ENCODE measurements around the gene WDR5B. TPM values are rescaled to one million over a fixed set of nuclear protein-coding genes. Genes with fewer than 3 reads are reported as not detected.

WDR5B gene
- total and polyA plus RNA-seq, 2 donors (not counting 3 experiments of a cell fraction or from before 2014, with no cell fraction given) = 1.8 to 3.7 TPM

DNA sequence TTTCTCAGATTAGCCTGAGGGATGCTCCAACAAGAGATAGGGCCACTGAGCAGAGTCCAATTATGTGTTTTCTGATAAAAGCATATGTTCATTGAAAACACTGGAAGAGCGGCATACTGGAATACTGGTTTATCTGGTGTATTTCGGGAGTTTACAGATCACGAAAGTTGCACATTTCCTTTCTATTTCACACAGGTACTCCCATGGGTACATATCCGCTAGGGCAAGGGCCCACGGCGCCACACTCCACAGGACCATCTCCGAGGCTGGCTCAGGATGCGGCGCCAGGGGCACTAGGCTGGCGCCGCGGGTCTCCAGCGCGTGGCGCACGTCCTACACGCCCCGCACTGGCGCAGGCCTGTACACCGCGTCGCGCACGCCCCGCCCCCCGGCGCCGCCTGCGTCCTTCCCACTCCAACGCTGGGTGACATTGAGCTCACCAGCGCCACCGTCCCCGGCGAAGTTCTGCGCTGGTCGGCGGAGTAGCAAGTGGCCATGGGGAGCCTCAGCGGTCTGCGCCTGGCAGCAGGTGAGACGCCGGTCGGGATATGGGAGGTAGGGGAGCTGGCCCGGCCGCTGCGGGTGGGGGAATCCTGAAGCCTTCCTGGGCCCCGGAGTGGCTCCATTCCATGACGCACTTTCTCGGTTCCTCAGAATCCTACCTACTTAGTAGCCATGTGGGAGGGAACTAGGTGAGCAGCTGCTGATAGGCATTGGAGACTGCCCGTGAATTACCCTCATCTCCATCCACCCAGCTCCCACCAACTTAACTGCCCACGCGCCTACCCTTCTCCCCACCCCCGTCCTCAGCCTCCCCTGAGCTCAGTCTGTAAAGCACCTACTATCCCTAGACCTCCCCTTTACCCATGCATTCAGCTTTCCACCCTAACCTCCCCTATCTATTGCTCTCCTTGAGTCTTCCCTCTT lies 31.8 kb downstream of the WDR5B start, which contains the start of gene FAM162A:
FAM162A (plus strand) TSS at position 412 of the 927 bp plus-strand sequence; CDS start at position 496, 84 bp downstream.
- Histone ChIP-seq H3K27ac (ENCODE audit: insufficient read depth, low read depth, low read length) (peak within 1 kb of the TSS; percentile 58), H3K79me2 (ENCODE audit: control insufficient read depth, insufficient read depth, low read length) (peaks cover 22% of the 10 kb centered on the region), H3K4me2 (ENCODE audit: insufficient read depth, low read length) (peak within 1 kb of the TSS; percentile 89), H3K27me3 (ENCODE audit: control insufficient read depth in 2 of 2, insufficient read depth in 2 of 2, low read length in 2 of 2) (no peaks in the 10 kb centered on the region), H3K4me1 (ENCODE audit: control insufficient read depth, extremely low read depth, insufficient read depth, low read length) (peaks cover 16% of the 10 kb centered on the region), H4K20me1 (replicated peaks; ENCODE audit: control insufficient read depth, extremely low read depth, insufficient read depth, low read length) (no peaks in the 10 kb centered on the region), H3K4me3 (replicated peaks in 1 of 3; ENCODE audit: insufficient read depth in 1 of 3, low read depth in 1 of 3, low read length in 3 of 3) (peak within 1 kb of the TSS; percentile 69 to 97 (median 77)), H3K9ac (replicated peaks; ENCODE audit: extremely low read depth, insufficient read depth, low read length) (peak within 1 kb of the TSS; percentile 82), H3K9me3 (replicated peaks; ENCODE audit: control insufficient read depth, insufficient read depth, low read length) (no peaks in the 10 kb centered on the region), H3K9me1 (replicated peaks; ENCODE audit: control insufficient read depth, extremely low read depth, insufficient read depth, low read length) (no peaks in the 10 kb centered on the region), H3K36me3 (ENCODE audit: control insufficient read depth in 2 of 2, extremely low read depth in 1 of 2, insufficient read depth in 2 of 2, low read length in 2 of 2) (no peaks in the 10 kb centered on the region), H2AFZ (ENCODE audit: low read depth, low read length) (peak within 1 kb of the TSS; percentile 70)
- BruUV-seq (replicated peaks) = no TSS peak
- dilution Hi-C loops (cut with MboI; ENCODE audit: extremely low pct_ligation_motif_present, low sequenced_read_pairs) (no loop called here), intact Hi-C loops (cut with micrococcal nuclease) (loop anchor here (1.0 to 5.0 kb wide), 6 partner anchors 8 to 838 kb away; partner anchors contain the start of genes HSPBAP1, PARP14 and WDR5B)
- POLR2A ChIA-PET = interaction anchor here (0.6 to 1.5 kb wide), 5 partner anchors 9 to 635 kb away, joined by 3 to 9 read pairs (median 4); partner anchors contain the start of genes GOLGB1 and WDR5B
- FAIRE-seq (peak; percentile 89), DNase-seq (ENCODE audit: low read depth, low spot score) (peak; percentile 96)
- TF ChIP-seq EZH2 (IDR thresholded peaks at IDR 0.05; ENCODE audit: borderline replicate concordance, low read depth, low read length, severe bottlenecking) (no peak), POLR2AphosphoS5 (IDR thresholded peaks at IDR 0.05; ENCODE audit: insufficient read depth, low read depth, low read length) (peak; percentile 86), MYC (IDR thresholded peaks at IDR 0.05; ENCODE audit: low read depth, low read length) (peak; percentile 52), GATA2 (IDR thresholded peaks at IDR 0.05; ENCODE audit: insufficient read depth, insufficient read length, low read depth, low read length) (no peak), POLR2A (IDR thresholded peaks at IDR 0.05; ENCODE audit: low read depth, low read length) (peak; percentile 86), JUN (IDR thresholded peaks at IDR 0.05; ENCODE audit: borderline replicate concordance, insufficient read depth, insufficient read length, low read depth) (no peak)
- TF ChIP-seq, protein P1, sequence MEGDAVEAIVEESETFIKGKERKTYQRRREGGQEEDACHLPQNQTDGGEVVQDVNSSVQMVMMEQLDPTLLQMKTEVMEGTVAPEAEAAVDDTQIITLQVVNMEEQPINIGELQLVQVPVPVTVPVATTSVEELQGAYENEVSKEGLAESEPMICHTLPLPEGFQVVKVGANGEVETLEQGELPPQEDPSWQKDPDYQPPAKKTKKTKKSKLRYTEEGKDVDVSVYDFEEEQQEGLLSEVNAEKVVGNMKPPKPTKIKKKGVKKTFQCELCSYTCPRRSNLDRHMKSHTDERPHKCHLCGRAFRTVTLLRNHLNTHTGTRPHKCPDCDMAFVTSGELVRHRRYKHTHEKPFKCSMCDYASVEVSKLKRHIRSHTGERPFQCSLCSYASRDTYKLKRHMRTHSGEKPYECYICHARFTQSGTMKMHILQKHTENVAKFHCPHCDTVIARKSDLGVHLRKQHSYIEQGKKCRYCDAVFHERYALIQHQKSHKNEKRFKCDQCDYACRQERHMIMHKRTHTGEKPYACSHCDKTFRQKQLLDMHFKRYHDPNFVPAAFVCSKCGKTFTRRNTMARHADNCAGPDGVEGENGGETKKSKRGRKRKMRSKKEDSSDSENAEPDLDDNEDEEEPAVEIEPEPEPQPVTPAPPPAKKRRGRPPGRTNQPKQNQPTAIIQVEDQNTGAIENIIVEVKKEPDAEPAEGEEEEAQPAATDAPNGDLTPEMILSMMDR (IDR thresholded peaks at IDR 0.05; ENCODE audit: extremely low read depth in 1 of 2, insufficient read depth in 1 of 2, low read depth in 1 of 2, low read length in 2 of 2) = peak; percentile 53 to 69
- TF ChIP-seq, protein P2, sequence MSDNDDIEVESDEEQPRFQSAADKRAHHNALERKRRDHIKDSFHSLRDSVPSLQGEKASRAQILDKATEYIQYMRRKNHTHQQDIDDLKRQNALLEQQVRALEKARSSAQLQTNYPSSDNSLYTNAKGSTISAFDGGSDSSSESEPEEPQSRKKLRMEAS (IDR thresholded peaks at IDR 0.05; ENCODE audit: insufficient read depth, insufficient read length) = peak; percentile 74
- CTCF ChIA-PET = interaction anchor here (0.6 to 4.0 kb wide), 21 partner anchors 9 to 952 kb away, joined by 3 to 54 read pairs (median 4); partner anchors contain the start of genes DTX3L, PARP14, PARP9 and POLQ

All from endothelial cell of umbilical vein (primary cell).